HCT116 (cell line): ENCODE measurements around the gene BRCA2. TPM values are rescaled to one million over a fixed set of nuclear protein-coding genes. Genes with fewer than 3 reads are reported as not detected.

Experiments
- ATAC-seq: fragments of 200-7000 bp; cut with Tn5 transposase; 2 replicates; pipeline ENCODE4 v1.9.1; 2020; ENCODE audit warnings: mild to moderate bottlenecking, moderate library complexity
- BruUV-seq: library from RNA; stranded (reverse); fragments of 400-500 nt; replicated peaks from 2 replicates; lab custom pipeline; 2021; lab: Mats Ljungman, UMichigan
- CTCF ChIA-PET: fragments of 300-600 bp; sonication (Branson Sonifier 250); formaldehyde crosslinking; loops from one replicate; lab custom pipeline; 2021; ENCODE audit warnings: antibody characterized with exemption; lab: Charles Lee
- POLR2A ChIA-PET: fragments of 300-600, 350-600 bp; sonication (Branson Sonifier 250); formaldehyde crosslinking; loops from one replicate; lab custom pipeline; 2021; ENCODE audit warnings: antibody characterized with exemption; lab: Charles Lee
- RAD21 ChIA-PET, 2 experiments: fragments of 300-600 bp; sonication (Branson Sonifier 250); formaldehyde crosslinking; loops; one replicate each; lab custom pipeline; 2023; ENCODE audit warnings: low total read pairs in 2 of 2; ENCODE audit not compliant: uncharacterized antibody in 2 of 2, unreplicated experiment in 2 of 2, low non-redundant PET in 1 of 2; lab: Charles Lee
- DNase-seq: peaks from one replicate; pipeline ENCODE4 v3.0.0-alpha.2; 2010; ENCODE audit warnings: low read depth, low spot score
- H2AFZ ChIP-seq: fragments of 200-600 bp; shearing (Covaris generic), sonication (generic); 2 replicates; pipeline ENCODE4 v1.6.1; 2017; ENCODE audit warnings: low read depth, mixed run types, mixed read lengths, antibody characterized with exemption, low read length; ENCODE audit not compliant: poor library complexity, severe bottlenecking
- H3K27ac ChIP-seq: 2 replicates; pipeline ENCODE4 v1.5.1; 2012; ENCODE audit warnings: low read depth, low read length
- H3K27me3 ChIP-seq: fragments of 200-600 bp; sonication (generic); 2 replicates; pipeline ENCODE4 v1.6.1; 2016; ENCODE audit warnings: mixed run types, low read length, mixed read lengths; ENCODE audit not compliant: insufficient read depth
- H3K36me3 ChIP-seq, 2 experiments: fragments of 200-500 bp in 1 of 2; fragments of 200-600 bp in 1 of 2; sonication (Bioruptor generic) in 1 of 2; sonication (generic) in 1 of 2; 2 replicates each; pipeline versions ENCODE4 v1.5.1 to v1.6.1; 2014 to 2016; ENCODE audit warnings: low read length in 2 of 2, inconsistent platforms in 1 of 2, mixed read lengths in 1 of 2, mixed run types in 1 of 2; ENCODE audit not compliant: insufficient read depth in 2 of 2, control insufficient read depth in 1 of 2
- H3K4me1 ChIP-seq, 2 experiments: fragments of 200-600 bp in 1 of 2; sonication (generic) in 1 of 2; 2 replicates each; pipeline versions ENCODE4 v1.5.1 to v1.6.1; 2012 to 2017; ENCODE audit warnings: low read length in 2 of 2, inconsistent platforms in 1 of 2, mild to moderate bottlenecking in 1 of 2, mixed read lengths in 1 of 2, mixed run types in 1 of 2, moderate library complexity in 1 of 2; ENCODE audit not compliant: insufficient read depth in 2 of 2, control insufficient read depth in 1 of 2
- H3K4me2 ChIP-seq: fragments of 200-600 bp; sonication (generic); 2 replicates; pipeline ENCODE4 v1.6.1; 2017; ENCODE audit warnings: mixed run types, low read length, mixed read lengths
- H3K4me3 ChIP-seq, 2 experiments: fragments of 200-600 bp in 1 of 2; sonication (generic) in 1 of 2; replicated peaks in 1 of 2; 2 replicates each; pipeline ENCODE4 v1.5.1; 2011 to 2016; ENCODE audit warnings: low read length in 2 of 2, control low read depth in 1 of 2, low read depth in 1 of 2, mild to moderate bottlenecking in 1 of 2, mixed read lengths in 1 of 2, mixed run types in 1 of 2
- H3K79me2 ChIP-seq: fragments of 200-600 bp; sonication (generic); 2 replicates; pipeline ENCODE4 v1.6.1; 2017; ENCODE audit warnings: mild to moderate bottlenecking, mixed run types, low read length, moderate library complexity, mixed read lengths; ENCODE audit not compliant: insufficient read depth
- H3K9ac ChIP-seq: fragments of 200-600 bp; sonication (generic); 2 replicates; pipeline ENCODE4 v1.6.1; 2016; ENCODE audit warnings: low read length, mixed read lengths
- H3K9me2 ChIP-seq: fragments of 200-600 bp; sonication (generic), shearing (Covaris generic); 2 replicates; pipeline ENCODE4 v1.6.1; 2017; ENCODE audit warnings: mixed run types, mild to moderate bottlenecking, moderate library complexity; ENCODE audit not compliant: insufficient read depth
- H3K9me3 ChIP-seq, 2 experiments: fragments of 200-500 bp in 1 of 2; fragments of 200-600 bp in 1 of 2; sonication (Bioruptor generic) in 1 of 2; sonication (generic) in 1 of 2; 2 replicates each; pipeline ENCODE4 v1.6.1; 2014 to 2017; ENCODE audit warnings: low read length in 2 of 2, mixed read lengths in 2 of 2, inconsistent platforms in 1 of 2, low read depth in 1 of 2, mild to moderate bottlenecking in 1 of 2, mixed run types in 1 of 2, moderate library complexity in 1 of 2; ENCODE audit not compliant: control insufficient read depth in 1 of 2, insufficient read depth in 1 of 2
- H4K20me1 ChIP-seq: fragments of 200-600 bp; sonication (generic), shearing (Covaris generic); 2 replicates; pipeline ENCODE4 v1.6.1; 2017; ENCODE audit warnings: mixed run types, mild to moderate bottlenecking, moderate library complexity; ENCODE audit not compliant: insufficient read depth
- ATF3 ChIP-seq: IDR thresholded peaks from 2 replicates; pipeline ENCODE4 v1.6.1; 2012
- CBX3 ChIP-seq: IDR thresholded peaks from 2 replicates; pipeline ENCODE4 v1.6.1; 2012; ENCODE audit warnings: low read depth
- CEBPB ChIP-seq: IDR thresholded peaks from 2 replicates; pipeline ENCODE4 v1.6.1; 2012; ENCODE audit warnings: low read depth
- CTCF ChIP-seq, 3 experiments: fragments of 200-600 bp in 1 of 3; sonication (generic) in 1 of 3; IDR thresholded peaks in 2 of 3; conservative IDR thresholded peaks in 1 of 3; 2 replicates each; pipeline ENCODE4 v1.5.1; 2012 to 2017; ENCODE audit warnings: low read depth in 2 of 3, low read length in 2 of 3, antibody characterized with exemption in 1 of 3, borderline replicate concordance in 1 of 3, control low read depth in 1 of 3, mild to moderate bottlenecking in 1 of 3, mixed read lengths in 1 of 3, mixed run types in 1 of 3, moderate library complexity in 1 of 3; ENCODE audit not compliant: insufficient read depth in 1 of 3
- EGR1 ChIP-seq: IDR thresholded peaks from 2 replicates; pipeline ENCODE4 v1.6.1; 2012; ENCODE audit warnings: low read depth
- EZH2phosphoT487 ChIP-seq: fragments of 200-600 bp; IDR thresholded peaks from 2 replicates; pipeline ENCODE4 v1.6.1; 2018; ENCODE audit warnings: antibody characterized with exemption, borderline replicate concordance
- FOSL1 ChIP-seq: IDR thresholded peaks from 2 replicates; pipeline ENCODE4 v1.6.1; 2012; ENCODE audit warnings: low read depth
- JUND ChIP-seq: IDR thresholded peaks from 2 replicates; pipeline ENCODE4 v1.6.1; 2012
- POLR2A ChIP-seq: IDR thresholded peaks from 2 replicates; pipeline ENCODE4 v1.7.0; 2011; ENCODE audit warnings: borderline replicate concordance; ENCODE audit not compliant: insufficient read depth, insufficient read length; ENCODE audit errors: extremely low read depth
- POLR2AphosphoS5 ChIP-seq: IDR thresholded peaks from 2 replicates; pipeline ENCODE4 v1.6.1; 2011; ENCODE audit warnings: mild to moderate bottlenecking, low read depth, low read length, moderate library complexity
- REST ChIP-seq: IDR thresholded peaks from 2 replicates; pipeline ENCODE4 v1.6.1; 2012; ENCODE audit warnings: low read depth
- SIN3A ChIP-seq: IDR thresholded peaks from 2 replicates; pipeline ENCODE4 v1.6.1; 2012; ENCODE audit warnings: low read depth
- SP1 ChIP-seq: IDR thresholded peaks from 2 replicates; pipeline ENCODE4 v1.6.1; 2012; ENCODE audit warnings: low read depth
- SRF ChIP-seq: IDR thresholded peaks from 2 replicates; pipeline ENCODE4 v1.6.1; 2012; ENCODE audit warnings: low read depth
- TCF7L2 ChIP-seq: IDR thresholded peaks from 2 replicates; pipeline ENCODE4 v1.7.0; 2011; ENCODE audit warnings: borderline replicate concordance, inconsistent platforms; ENCODE audit not compliant: insufficient read depth, insufficient read length; ENCODE audit errors: extremely low read depth
- YY1 ChIP-seq: IDR thresholded peaks from 2 replicates; pipeline ENCODE4 v1.6.1; 2011; ENCODE audit warnings: low read length, low read depth, moderate library complexity, mild to moderate bottlenecking; ENCODE audit not compliant: insufficient replicate concordance; ENCODE audit errors: extremely low read depth
- ZFX ChIP-seq: fragments of 450-650 bp; IDR thresholded peaks from 2 replicates; pipeline ENCODE4 v1.6.1; 2017
- intact Hi-C: fragments of 100-400 bp; cut with micrococcal nuclease; formaldehyde crosslinking; loops from 2 replicates; pipeline ENCODE4 v1.10.0; 2022
- total RNA-seq: library from RNA; stranded (reverse); gene quantifications from one replicate; pipeline ENCODE4 v1.2.1, GENCODE V29; 2021; ENCODE audit not compliant: unreplicated experiment

Gene BRCA2
- total RNA-seq, 1 experiment from 2014 or later: 14.2 TPM

GRCh38 chr13:32298695-32299094 is 16.6 kb upstream of the BRCA2 start:
- Histone ChIP-seq H3K9me3 (no peaks in the 10 kb centered on the region), H4K20me1 (no peaks in the 10 kb centered on the region), H3K9ac (no peak overlapping the region), H3K79me2 (no peaks in the 10 kb centered on the region), H3K9me2 (no peaks in the 10 kb centered on the region), H3K27ac (no peak overlapping the region), H3K4me1 (no peaks in the 10 kb centered on the region), H3K4me3 (no peak overlapping the region), H2AFZ (no peak overlapping the region), H3K4me2 (no peak overlapping the region), H3K27me3 (peaks cover 58% of the 10 kb centered on the region), H3K36me3 (no peaks in the 10 kb centered on the region)
- DNase-seq: no peak
- CTCF ChIA-PET: no interaction called here
- RAD21 ChIA-PET: no interaction called here
- no TSS peak for BruUV-seq
- POLR2A ChIA-PET: no interaction called here
- TF ChIP-seq ZFX (no peak), POLR2A (no peak), JUND (no peak), ATF3 (no peak), CEBPB (no peak), EZH2phosphoT487 (no peak), YY1 (no peak), POLR2AphosphoS5 (no peak), REST (no peak), FOSL1 (no peak), SP1 (no peak), SRF (no peak), TCF7L2 (no peak), EGR1 (no peak), CTCF (IDR thresholded peaks at IDR 0.05 in 2 of 3, conservative IDR thresholded peaks at IDR 0.05 in 1 of 3; ENCODE audit: borderline replicate concordance in 1 of 3, insufficient read depth in 1 of 3, low read depth in 2 of 3, low read length in 2 of 3) (no peak), CBX3 (no peak), SIN3A (no peak)
- no peak for ATAC-seq
- intact Hi-C loops: no loop called here
